PFSK-1 (cell line): Measurements from ENCODE around the gene ELMO2.

Experiments used
- FOXP2 ChIP-seq: optimal IDR thresholded peaks from 2 replicates; pipeline ENCODE3; 2011; ENCODE audit warnings: borderline replicate concordance, control low read depth, inconsistent platforms; ENCODE audit not compliant: insufficient read depth; ENCODE audit errors: extremely low read length, extremely low read depth
- POLR2AphosphoS5 ChIP-seq: IDR thresholded peaks from 2 replicates; pipeline ENCODE4 v1.6.1; 2012; ENCODE audit warnings: low read depth, mild to moderate bottlenecking, control low read depth, low read length, moderate library complexity
- REST ChIP-seq, 2 experiments: IDR thresholded peaks; 2 replicates each; pipeline versions ENCODE4 v1.6.1 to v1.8.0; 2011 to 2012; ENCODE audit warnings: low read depth in 2 of 2, low read length in 2 of 2, control low read depth in 1 of 2, inconsistent platforms in 1 of 2, mild to moderate bottlenecking in 1 of 2, moderate library complexity in 1 of 2; ENCODE audit not compliant: insufficient read depth in 1 of 2
- SIN3A ChIP-seq: IDR thresholded peaks from 2 replicates; pipeline ENCODE4 v1.6.1; 2012; ENCODE audit warnings: mild to moderate bottlenecking, low read length, moderate library complexity, borderline replicate concordance; ENCODE audit not compliant: insufficient read depth
- TAF1 ChIP-seq: IDR thresholded peaks from 2 replicates; pipeline ENCODE4 v1.6.1; 2012; ENCODE audit warnings: low read length, control low read depth, borderline replicate concordance; ENCODE audit not compliant: insufficient read depth

Gene ELMO2

GRCh38 chr20:46423882-46424482 is 17.6 kb upstream of the ELMO2 start:
- TF ChIP-seq TAF1 (no peak), REST (IDR thresholded peaks at IDR 0.05; ENCODE audit: insufficient read depth in 1 of 2, low read depth in 2 of 2, low read length in 2 of 2) (no peak), SIN3A (no peak), FOXP2 (no peak), POLR2AphosphoS5 (no peak)

GRCh38 chr20:46423342-46423741 is 16.9 kb upstream of the ELMO2 start:
- TF ChIP-seq POLR2AphosphoS5 (no peak), TAF1 (no peak), SIN3A (no peak)

GRCh38 chr20:46420878-46421277 is 14.5 kb upstream of the ELMO2 start:
- TF ChIP-seq SIN3A (no peak), REST (IDR thresholded peaks at IDR 0.05; ENCODE audit: insufficient read depth in 1 of 2, low read depth in 2 of 2, low read length in 2 of 2) (no peak), POLR2AphosphoS5 (no peak), TAF1 (no peak), FOXP2 (no peak)

GRCh38 chr20:46419882-46420281 is 13.5 kb upstream of the ELMO2 start:
- TF ChIP-seq FOXP2 (no peak), SIN3A (no peak), POLR2AphosphoS5 (no peak), REST (IDR thresholded peaks at IDR 0.05; ENCODE audit: insufficient read depth in 1 of 2, low read depth in 2 of 2, low read length in 2 of 2) (no peak), TAF1 (no peak)

- TF ChIP-seq FOXP2 (no peak), TAF1 (no peak), POLR2AphosphoS5 (no peak), REST (IDR thresholded peaks at IDR 0.05; ENCODE audit: insufficient read depth in 1 of 2, low read depth in 2 of 2, low read length in 2 of 2) (no peak), SIN3A (no peak)
Measured at GRCh38 chr20:46416839-46417238, 10.4 kb upstream of the ELMO2 start.
